H54 (cell line): ENCODE results near the gene STXBP1.
A peak's percentile ranks its signal among the peaks of the same experiment; 100 is the strongest.

Source experiments
- DNase-seq: peaks from one replicate; pipeline ENCODE4 v3.0.0; 2011; ENCODE audit warnings: low spot score, mixed read lengths; ENCODE audit not compliant: insufficient read length
- FAIRE-seq: peaks from 3 replicates; lab custom pipeline; 2011; peaks lifted over from hg19 to GRCh38; lab: Jason Lieb, UNC
- POLR2A ChIP-seq: IDR thresholded peaks from 2 replicates; pipeline ENCODE4 v1.6.1; 2011; ENCODE audit warnings: low read depth, mild to moderate bottlenecking, low read length

STXBP1 gene

GRCh38 chr9:127626752-127627493 lies 14.8 kb downstream of the STXBP1 start:
- FAIRE-seq (no peak), DNase-seq (no peak)
- TF ChIP-seq POLR2A, result no peak

GRCh38 chr9:127627494-127627855 lies 15.4 kb downstream of the STXBP1 start:
- TF ChIP-seq POLR2A, result no peak
- DNase-seq, result no peak
- FAIRE-seq, result no peak

- TF ChIP-seq POLR2A, result no peak
- no peak for DNase-seq
- no peak for FAIRE-seq
These were observed 16.8 kb downstream of the STXBP1 start for GRCh38 chr9:127628758-127629467.

GRCh38 chr9:127629468-127630081 lies 17.5 kb downstream of the STXBP1 start:
- FAIRE-seq (peak; percentile 20), DNase-seq (peak; percentile 47)
- no peak for TF ChIP-seq POLR2A

GRCh38 chr9:127633216-127633862 lies 21.3 kb downstream of the STXBP1 start:
- no peak for FAIRE-seq
- DNase-seq, result no peak
- no peak for TF ChIP-seq POLR2A

- DNase-seq (no peak), FAIRE-seq (no peak)
- TF ChIP-seq POLR2A, result no peak
These were observed 21.9 kb downstream of the STXBP1 start for GRCh38 chr9:127634021-127634420.

GRCh38 chr9:127634698-127635097 lies 22.6 kb downstream of the STXBP1 start:
- FAIRE-seq, result no peak
- DNase-seq, result no peak
- TF ChIP-seq POLR2A, result no peak

- no peak for TF ChIP-seq POLR2A
- peak; percentile 15 for FAIRE-seq
- DNase-seq, result no peak
These were observed 23.2 kb downstream of the STXBP1 start for GRCh38 chr9:127635201-127635735.

- DNase-seq (peak; percentile 62), FAIRE-seq (peak; percentile 96)
- no peak for TF ChIP-seq POLR2A
These were observed 25.3 kb downstream of the STXBP1 start for GRCh38 chr9:127637322-127637847.

- no peak for TF ChIP-seq POLR2A
- DNase-seq (no peak), FAIRE-seq (no peak)
These were observed 28.9 kb downstream of the STXBP1 start for GRCh38 chr9:127640908-127641545.

GRCh38 chr9:127642082-127642740 lies 30.1 kb downstream of the STXBP1 start:
- DNase-seq (no peak), FAIRE-seq (no peak)
- no peak for TF ChIP-seq POLR2A

GRCh38 chr9:127644146-127644827 lies 32.2 kb downstream of the STXBP1 start:
- FAIRE-seq, result no peak
- DNase-seq, result no peak
- TF ChIP-seq POLR2A, result no peak

- FAIRE-seq (no peak), DNase-seq (no peak)
- TF ChIP-seq POLR2A, result no peak
These were observed 32.9 kb downstream of the STXBP1 start for GRCh38 chr9:127644943-127645342.
